Measurements from ENCODE around the gene P3H1.
"Not testable (repeated sequence)": the region's sequence is repeated elsewhere in the genome, so short reads cannot be mapped to it uniquely, and the experiment has no call there.

Gene P3H1

DNA sequence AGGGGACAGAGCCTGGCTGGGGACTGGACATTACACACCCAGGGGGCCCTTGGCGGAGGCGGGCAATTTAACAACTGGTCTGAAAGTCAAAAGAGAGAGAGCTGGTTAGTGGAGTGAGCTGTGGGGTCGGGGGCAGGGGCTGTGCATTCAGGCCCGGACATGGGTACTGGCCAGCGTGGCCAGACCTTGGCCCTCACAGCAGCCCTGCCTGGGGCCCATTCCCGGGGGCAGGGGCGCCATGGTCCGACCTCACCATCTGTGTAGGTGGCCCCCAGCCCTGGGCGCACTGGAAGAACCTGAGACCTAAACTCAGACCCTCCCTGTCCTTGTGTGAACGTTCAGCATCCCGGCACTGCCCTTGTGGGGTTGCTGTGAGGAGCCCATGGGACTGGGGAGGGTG lies 31.8 kb downstream of the P3H1 start:
- no peak overlapping the region for H3K27ac Mint-ChIP-seq
- no peaks in the 10 kb centered on the region for H3K27me3 Mint-ChIP-seq (ENCODE audit: low read depth)
- H3K4me1 Mint-ChIP-seq (ENCODE audit: low read depth), result peaks cover 7% of the 10 kb centered on the region
- H3K9me3 Mint-ChIP-seq, result no peaks in the 10 kb centered on the region
- no peaks in the 10 kb centered on the region for H3K36me3 Mint-ChIP-seq (ENCODE audit: low read depth)
- no peak overlapping the region for H3K4me3 Mint-ChIP-seq

DNA sequence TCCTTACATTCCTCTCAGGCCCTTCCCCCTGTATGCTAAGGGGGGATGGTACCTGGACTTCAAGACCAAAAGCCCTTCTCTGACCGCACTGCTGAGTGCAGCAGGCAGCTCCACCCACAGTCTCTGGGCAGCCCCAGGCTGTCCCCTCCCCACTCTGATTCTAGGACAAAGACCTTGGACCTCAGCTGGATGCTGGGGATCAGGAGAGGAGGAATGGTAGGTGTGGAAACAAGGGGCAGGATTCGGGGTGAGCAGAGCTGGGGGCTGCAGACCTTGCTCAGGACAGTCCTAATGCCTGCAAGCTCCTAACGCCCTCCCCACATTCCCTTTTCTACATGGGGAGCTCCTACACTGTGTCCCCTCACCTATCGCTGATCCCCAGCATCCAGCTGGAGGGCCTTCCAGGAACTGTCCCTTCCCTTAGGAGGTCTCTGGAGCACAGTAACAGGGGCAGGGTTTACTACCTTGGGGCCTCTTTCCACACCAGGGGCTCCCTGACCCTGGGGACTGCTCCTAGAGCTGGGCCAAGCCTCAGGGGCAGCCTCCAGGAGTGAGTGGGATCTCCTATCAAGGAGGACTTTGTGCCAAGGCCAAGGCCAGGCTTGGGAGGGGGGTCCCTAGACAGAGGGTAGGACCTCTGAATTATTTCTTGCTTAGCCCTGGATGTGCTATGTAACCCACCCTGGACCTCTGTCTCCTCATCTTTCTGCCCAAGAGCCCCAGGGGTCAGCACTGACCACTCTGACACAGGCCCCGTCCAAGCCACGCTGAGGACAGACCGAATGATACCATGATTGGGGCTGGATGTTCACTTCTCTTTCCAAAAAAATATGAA lies 32.4 kb downstream of the P3H1 start:
- H3K9me3 Mint-ChIP-seq, result no peaks in the 10 kb centered on the region
- H3K4me3 Mint-ChIP-seq, result no peak overlapping the region
- H3K27ac Mint-ChIP-seq, result no peak overlapping the region
- peaks cover 7% of the 10 kb centered on the region for H3K4me1 Mint-ChIP-seq (ENCODE audit: low read depth)
- no peaks in the 10 kb centered on the region for H3K27me3 Mint-ChIP-seq (ENCODE audit: low read depth)
- no peaks in the 10 kb centered on the region for H3K36me3 Mint-ChIP-seq (ENCODE audit: low read depth)

DNA sequence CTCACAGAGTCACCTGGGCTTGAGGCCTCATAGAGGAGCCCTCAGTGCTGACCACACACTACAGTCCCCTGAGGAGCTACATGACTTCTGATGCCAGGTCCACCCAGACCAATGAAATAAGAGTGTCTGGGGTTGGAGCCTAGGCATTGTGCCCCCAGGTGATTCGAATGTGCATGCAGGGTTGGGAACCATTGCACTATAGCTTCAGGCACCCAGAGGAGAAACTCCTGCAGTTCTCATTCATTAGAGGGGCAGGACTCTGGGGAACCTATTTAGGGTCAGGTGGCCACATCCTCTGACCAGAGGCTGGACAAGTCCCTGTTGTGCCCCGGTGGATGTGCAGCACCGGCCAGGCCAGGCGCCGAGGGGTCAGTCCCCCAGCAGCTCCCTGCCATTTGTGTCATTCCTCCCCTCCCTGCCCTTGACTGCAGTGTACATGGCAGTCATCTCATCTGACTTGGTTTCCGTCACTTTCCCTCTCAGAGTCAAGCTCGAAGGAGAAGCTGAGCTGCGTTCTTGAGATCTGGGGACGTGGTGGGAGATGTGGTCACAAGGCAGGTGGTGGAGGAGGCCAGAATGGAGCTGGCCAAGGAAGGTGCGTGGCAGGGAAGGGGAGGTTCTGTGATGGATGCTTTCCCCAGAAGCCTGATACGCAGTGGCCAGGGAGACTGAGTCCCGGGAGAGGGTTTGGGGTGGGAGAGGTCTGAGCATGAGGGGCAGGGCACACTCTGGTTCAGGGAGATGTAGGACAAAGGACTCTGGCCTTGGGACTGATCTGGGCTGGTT lies 33.2 kb downstream of the P3H1 start:
- Mint-ChIP-seq H3K9me3 (no peaks in the 10 kb centered on the region), H3K4me3 (no peak overlapping the region), H3K36me3 (ENCODE audit: low read depth) (no peaks in the 10 kb centered on the region), H3K4me1 (ENCODE audit: low read depth) (peaks cover 7% of the 10 kb centered on the region), H3K27ac (no peak overlapping the region), H3K27me3 (ENCODE audit: low read depth) (no peaks in the 10 kb centered on the region)

DNA sequence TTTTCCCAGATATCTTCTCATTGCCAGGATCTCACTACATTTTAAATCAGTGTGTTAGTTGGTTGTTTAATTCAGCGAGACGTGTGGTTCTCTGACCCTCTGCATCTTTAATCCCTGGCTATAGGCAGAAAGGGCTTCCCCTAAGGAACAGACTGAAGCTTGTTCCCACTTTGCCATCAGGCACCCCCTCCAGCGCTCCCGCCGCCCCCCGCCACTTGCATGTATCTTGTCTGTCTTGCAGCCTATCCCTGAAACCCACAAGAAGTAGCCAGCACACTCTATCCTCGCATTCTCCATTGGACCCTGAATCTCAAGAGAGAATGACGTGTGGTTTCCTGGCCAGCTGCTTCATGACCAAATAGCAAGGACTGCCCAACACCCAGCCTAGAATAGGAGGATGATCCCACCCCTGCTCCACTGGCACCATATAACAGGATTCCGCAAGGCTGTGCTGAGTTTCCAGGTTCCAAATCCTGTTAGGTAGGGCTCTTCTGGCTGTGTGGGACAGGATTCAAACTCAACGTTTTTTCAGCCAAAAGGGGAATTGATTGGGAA lies 34.6 kb downstream of the P3H1 start:
- no peak overlapping the region for H3K27ac Mint-ChIP-seq
- H3K27me3 Mint-ChIP-seq (ENCODE audit: low read depth), result no peaks in the 10 kb centered on the region
- H3K36me3 Mint-ChIP-seq (ENCODE audit: low read depth), result no peaks in the 10 kb centered on the region
- H3K4me3 Mint-ChIP-seq, result no peak overlapping the region
- peaks cover 4% of the 10 kb centered on the region for H3K4me1 Mint-ChIP-seq (ENCODE audit: low read depth)
- no peaks in the 10 kb centered on the region for H3K9me3 Mint-ChIP-seq

DNA sequence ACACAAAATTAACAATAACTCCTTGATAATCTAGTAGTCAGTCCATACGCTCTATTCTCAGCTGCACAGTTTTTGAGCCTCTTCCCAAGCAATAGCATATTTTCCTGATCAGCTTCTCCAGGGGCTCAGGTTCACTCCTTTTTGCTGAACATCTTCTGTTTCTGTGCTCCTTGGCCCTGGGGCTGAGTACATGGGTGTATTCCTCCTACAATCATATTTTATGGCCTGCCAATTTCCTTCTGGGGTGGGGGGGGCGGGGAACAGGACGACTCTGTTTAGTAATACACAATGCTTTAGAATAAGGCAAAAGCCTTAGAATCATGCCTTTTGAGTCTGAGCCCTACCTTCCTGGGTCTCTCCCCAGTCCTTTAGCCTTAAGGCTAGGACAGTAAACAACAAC lies 35.2 kb downstream of the P3H1 start:
- no peaks in the 10 kb centered on the region for H3K36me3 Mint-ChIP-seq (ENCODE audit: low read depth)
- no peaks in the 10 kb centered on the region for H3K27me3 Mint-ChIP-seq (ENCODE audit: low read depth)
- H3K4me3 Mint-ChIP-seq, result no peak overlapping the region
- H3K4me1 Mint-ChIP-seq (ENCODE audit: low read depth), result no peaks in the 10 kb centered on the region
- no peaks in the 10 kb centered on the region for H3K9me3 Mint-ChIP-seq
- no peak overlapping the region for H3K27ac Mint-ChIP-seq

DNA sequence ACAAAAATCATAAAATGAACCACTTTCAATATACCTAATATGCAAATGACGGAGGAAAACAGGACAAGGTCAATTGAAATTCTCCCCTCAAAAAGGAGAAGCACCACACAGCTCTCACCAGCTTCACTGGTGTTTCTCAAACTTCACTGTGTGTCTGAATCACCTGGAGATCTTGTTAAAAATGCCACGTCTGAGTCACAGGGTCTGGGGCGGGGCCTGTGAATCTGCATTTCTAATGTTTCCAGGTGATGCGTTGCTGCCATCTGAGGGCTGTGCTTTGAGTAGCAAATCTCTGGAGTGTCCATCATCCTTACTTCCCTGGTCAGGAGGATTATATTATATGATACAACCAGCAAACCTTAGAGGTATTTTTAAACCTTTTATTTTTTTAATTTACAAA lies 35.8 kb downstream of the P3H1 start:
- no peaks in the 10 kb centered on the region for H3K27me3 Mint-ChIP-seq (ENCODE audit: low read depth)
- no peak overlapping the region for H3K27ac Mint-ChIP-seq
- H3K9me3 Mint-ChIP-seq, result no peaks in the 10 kb centered on the region
- no peaks in the 10 kb centered on the region for H3K36me3 Mint-ChIP-seq (ENCODE audit: low read depth)
- H3K4me1 Mint-ChIP-seq (ENCODE audit: low read depth), result no peaks in the 10 kb centered on the region
- no peak overlapping the region for H3K4me3 Mint-ChIP-seq

DNA sequence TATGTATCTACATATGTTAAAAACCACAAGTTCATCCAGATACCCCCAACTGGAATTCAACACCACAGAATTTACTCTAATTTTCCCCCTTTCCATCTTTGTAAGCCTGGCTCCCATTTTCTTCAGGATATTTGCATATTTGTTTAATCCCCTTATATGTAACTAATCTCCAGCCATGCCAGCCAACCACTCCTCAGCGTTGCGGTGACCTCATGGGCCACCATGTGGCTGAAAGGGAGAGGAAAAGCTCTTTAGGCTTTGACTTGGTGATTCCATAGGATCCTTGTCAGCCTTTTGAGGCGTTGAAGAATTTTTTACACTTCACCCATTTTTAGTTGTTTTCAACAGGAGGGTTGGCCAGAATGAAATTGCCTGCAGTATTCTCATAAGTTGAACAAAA lies 36.8 kb downstream of the P3H1 start:
- Mint-ChIP-seq H3K4me3 (no peak overlapping the region), H3K9me3 (no peaks in the 10 kb centered on the region), H3K4me1 (ENCODE audit: low read depth) (no peaks in the 10 kb centered on the region), H3K36me3 (ENCODE audit: low read depth) (no peaks in the 10 kb centered on the region), H3K27me3 (ENCODE audit: low read depth) (no peaks in the 10 kb centered on the region), H3K27ac (no peak overlapping the region)

DNA sequence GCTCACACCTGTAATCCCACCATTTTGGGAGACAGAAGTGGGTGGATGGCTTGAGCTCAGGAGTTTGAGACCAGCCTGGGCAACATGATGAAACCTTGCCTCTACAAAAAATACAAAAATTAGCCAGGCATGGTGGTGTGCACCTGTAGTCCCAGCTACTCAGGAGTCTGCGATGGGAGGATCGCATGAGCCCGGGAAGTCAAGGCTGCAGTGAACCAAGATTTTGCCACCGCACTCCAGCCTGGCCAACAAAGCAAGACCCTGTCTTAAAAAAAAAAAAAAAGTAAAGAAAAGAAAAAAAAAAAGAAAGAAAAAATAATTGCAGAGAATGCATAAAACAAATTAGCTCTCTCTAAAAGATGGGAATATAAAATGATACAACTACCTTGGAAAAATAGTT lies 41.0 kb downstream of the P3H1 start:
- not testable (repeated sequence) for H3K27me3 Mint-ChIP-seq (ENCODE audit: low read depth); H3K27ac Mint-ChIP-seq; H3K9me3 Mint-ChIP-seq

DNA sequence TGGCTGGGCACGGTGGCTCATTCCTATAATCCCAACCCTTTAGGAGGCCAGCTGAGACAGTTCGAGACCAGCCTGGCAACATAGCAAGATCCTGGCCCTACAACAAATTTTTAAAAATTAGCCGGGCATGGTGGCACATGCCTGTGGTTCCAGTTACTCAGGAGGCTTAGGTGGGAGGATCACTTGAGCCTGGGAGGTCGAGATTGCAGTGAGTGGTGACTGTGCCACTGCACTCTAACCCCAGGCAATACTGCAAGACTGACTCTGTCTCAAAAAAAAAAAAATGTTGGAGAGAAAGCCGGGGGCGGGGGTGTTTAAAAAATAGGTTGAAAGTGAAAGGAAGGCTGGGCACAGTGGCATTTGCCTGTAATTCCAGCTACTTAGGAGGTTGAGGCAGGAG lies 43.3 kb downstream of the P3H1 start:
- H3K4me1 Mint-ChIP-seq (ENCODE audit: low read depth), result no peaks in the 10 kb centered on the region
- H3K36me3 Mint-ChIP-seq (ENCODE audit: low read depth), result peaks cover 3% of the 10 kb centered on the region
- H3K9me3 Mint-ChIP-seq, result no peaks in the 10 kb centered on the region
- peaks cover 3% of the 10 kb centered on the region for H3K27me3 Mint-ChIP-seq (ENCODE audit: low read depth)
- no peak overlapping the region for H3K27ac Mint-ChIP-seq
- no peak overlapping the region for H3K4me3 Mint-ChIP-seq

More for the DNA sequence above, 41.0 kb downstream of the P3H1 start:
- H3K4me1 Mint-ChIP-seq (ENCODE audit: low read depth); H3K4me3 Mint-ChIP-seq; H3K36me3 Mint-ChIP-seq (ENCODE audit: low read depth): not testable (repeated sequence)

DNA sequence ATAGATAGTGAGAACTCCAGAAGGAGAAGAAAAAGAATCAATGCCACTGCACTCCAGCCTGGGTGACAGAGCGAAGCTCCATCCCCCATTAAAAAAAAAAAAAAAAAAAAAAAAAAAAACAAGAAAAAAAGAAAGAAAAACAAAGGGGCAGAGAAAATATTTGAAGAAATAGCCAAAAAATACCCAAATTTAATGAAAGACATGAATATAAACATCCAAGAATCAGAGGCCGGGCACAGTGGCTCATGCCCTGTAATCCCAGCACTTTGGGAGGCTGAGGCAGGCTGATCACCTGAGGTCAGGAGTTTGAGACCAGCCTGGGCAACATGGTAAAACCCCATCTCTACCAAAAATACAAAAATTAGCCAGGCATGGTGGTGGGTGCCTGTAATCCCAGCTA lies 44.4 kb downstream of the P3H1 start:
- H3K4me3 Mint-ChIP-seq; H3K27me3 Mint-ChIP-seq (ENCODE audit: low read depth); H3K36me3 Mint-ChIP-seq (ENCODE audit: low read depth); H3K4me1 Mint-ChIP-seq (ENCODE audit: low read depth); H3K9me3 Mint-ChIP-seq; H3K27ac Mint-ChIP-seq: not testable (repeated sequence)

DNA sequence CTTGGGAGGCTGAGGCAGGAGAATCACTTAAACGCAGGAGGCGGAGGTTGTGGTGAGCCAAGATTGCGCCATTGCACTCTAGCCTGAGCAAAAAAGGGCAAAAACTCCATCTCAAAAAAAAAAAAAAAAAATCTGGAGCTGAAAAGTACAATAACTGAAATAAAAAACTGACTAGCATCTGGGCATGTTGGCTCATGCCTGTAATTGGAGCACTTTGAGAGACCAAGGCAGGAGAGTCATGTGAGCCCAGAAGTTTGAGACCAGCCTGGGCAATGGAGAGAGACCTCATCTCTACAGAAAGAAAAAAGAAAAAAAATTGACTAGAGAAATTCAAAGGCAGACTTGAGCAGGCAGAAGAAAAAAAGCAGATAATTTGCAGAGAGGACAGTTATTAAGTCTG lies 44.9 kb downstream of the P3H1 start:
- Mint-ChIP-seq H3K27me3 (ENCODE audit: low read depth) (peaks cover 3% of the 10 kb centered on the region), H3K9me3 (no peaks in the 10 kb centered on the region), H3K4me1 (ENCODE audit: low read depth) (no peaks in the 10 kb centered on the region), H3K36me3 (ENCODE audit: low read depth) (peaks cover 10% of the 10 kb centered on the region), H3K27ac (no peak overlapping the region), H3K4me3 (no peak overlapping the region)

DNA sequence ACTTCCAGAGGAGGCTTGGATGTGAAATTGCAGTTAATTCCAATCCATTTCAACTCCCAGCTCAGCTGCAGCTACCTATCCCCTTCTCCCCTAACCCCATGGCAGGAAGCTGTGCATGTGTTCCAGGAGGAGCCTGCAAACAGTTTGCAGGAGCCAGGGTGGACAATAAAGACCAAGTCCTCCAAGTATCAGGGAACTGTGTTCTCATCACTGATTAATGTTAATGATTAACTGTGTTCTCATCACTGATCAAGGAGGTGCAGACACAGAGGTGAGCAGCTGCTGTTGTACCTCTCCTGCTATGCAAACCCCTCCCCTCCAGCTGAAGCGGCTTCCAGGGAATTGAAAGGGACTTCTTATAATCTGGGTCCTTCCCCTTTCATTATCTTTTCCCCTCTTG lies 46.0 kb downstream of the P3H1 start:
- Mint-ChIP-seq H3K4me3 (no peak overlapping the region), H3K36me3 (ENCODE audit: low read depth) (peaks cover 13% of the 10 kb centered on the region), H3K27ac (no peak overlapping the region), H3K9me3 (no peaks in the 10 kb centered on the region), H3K4me1 (ENCODE audit: low read depth) (no peaks in the 10 kb centered on the region), H3K27me3 (ENCODE audit: low read depth) (peaks cover 3% of the 10 kb centered on the region)

DNA sequence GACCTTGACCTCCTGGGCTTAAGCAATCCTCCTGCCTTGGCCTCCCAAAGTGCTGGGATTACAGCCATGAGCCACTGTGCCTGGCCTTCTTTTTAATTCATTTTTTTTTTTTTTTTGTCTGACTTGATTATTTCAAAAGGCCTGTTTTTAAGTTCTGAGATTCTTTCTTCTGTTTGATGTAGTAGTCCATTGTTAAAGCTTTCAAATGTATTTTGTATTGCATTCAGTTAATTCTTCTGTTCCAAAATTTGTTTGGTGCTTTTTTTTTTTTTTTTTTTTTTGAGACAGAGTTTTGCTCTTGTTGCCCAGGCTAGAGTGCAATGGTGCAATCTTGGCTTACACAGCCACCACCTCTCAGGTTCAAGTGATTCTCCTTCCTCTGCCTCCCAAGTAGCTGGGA lies 52.4 kb downstream of the P3H1 start:
- not testable (repeated sequence) for H3K4me1 Mint-ChIP-seq (ENCODE audit: low read depth); H3K4me3 Mint-ChIP-seq; H3K27ac Mint-ChIP-seq; H3K27me3 Mint-ChIP-seq (ENCODE audit: low read depth)
- Mint-ChIP-seq H3K36me3 (ENCODE audit: low read depth) (peaks cover 55% of the 10 kb centered on the region), H3K9me3 (peaks cover 27% of the 10 kb centered on the region)

DNA sequence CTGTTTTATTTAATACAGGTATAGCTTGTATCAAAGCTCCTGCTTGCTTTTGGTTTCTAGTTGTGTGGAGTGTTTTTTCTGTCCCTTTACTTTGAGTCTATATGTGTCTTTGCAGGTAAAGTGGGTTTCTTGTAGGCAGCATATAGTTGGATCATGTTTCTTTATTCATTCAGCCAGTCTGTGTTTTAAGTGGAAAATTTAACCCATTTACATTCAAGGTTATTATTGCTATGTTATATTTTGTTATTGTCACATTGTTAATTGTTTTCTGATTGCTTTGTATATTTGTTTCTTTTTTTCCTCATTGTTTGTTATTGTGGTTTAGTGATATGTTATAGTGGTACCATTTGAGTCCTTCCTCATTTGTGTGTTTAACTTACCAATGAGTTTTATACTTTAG lies 53.5 kb downstream of the P3H1 start:
- no peak overlapping the region for H3K4me3 Mint-ChIP-seq
- H3K27me3 Mint-ChIP-seq (ENCODE audit: low read depth), result no peaks in the 10 kb centered on the region
- peaks cover 2% of the 10 kb centered on the region for H3K4me1 Mint-ChIP-seq (ENCODE audit: low read depth)
- no peak overlapping the region for H3K27ac Mint-ChIP-seq
- H3K9me3 Mint-ChIP-seq, result peaks cover 27% of the 10 kb centered on the region
- H3K36me3 Mint-ChIP-seq (ENCODE audit: low read depth), result peaks cover 55% of the 10 kb centered on the region

DNA sequence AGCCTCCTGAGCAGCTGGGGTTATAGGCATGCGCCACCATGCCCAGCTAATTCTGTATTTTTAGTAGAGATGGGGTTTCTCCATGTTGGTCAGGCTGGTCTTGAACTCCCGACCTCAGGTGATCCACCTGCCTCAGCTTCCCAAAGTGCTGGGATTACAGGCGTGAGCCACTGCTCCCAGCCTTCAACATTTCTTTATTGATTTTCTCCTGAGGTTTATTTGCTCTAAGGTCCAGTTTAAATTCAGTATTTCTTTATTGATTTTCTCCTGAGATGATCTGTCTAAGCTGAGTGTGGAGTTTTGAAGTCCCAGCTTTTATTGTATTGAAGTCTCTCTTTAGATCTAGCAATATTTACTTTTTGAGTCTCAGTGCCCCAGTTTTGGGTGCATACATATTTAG lies 54.0 kb downstream of the P3H1 start:
- H3K36me3 Mint-ChIP-seq (ENCODE audit: low read depth), result peaks cover 56% of the 10 kb centered on the region
- not testable (repeated sequence) for H3K27me3 Mint-ChIP-seq (ENCODE audit: low read depth)

More for the DNA sequence above, 54.0 kb downstream of the P3H1 start:
- peaks cover 27% of the 10 kb centered on the region for H3K9me3 Mint-ChIP-seq
- H3K27ac Mint-ChIP-seq; H3K4me1 Mint-ChIP-seq (ENCODE audit: low read depth); H3K4me3 Mint-ChIP-seq: not testable (repeated sequence)

Data from T-helper 1 cell treated with Interleukin-12 subunit alpha and Interleukin-12 subunit beta and Interleukin-4 antibody, amounts not matched to agents 30 μg/mL and 1 μg/mL, for 36 hours (primary cell).